Gastroesophageal sphincter (tissue), 3 donors: Measurements from ENCODE around the gene SULT4A1.

Source experiments
- CTCF ChIP-seq, 4 experiments: fragments of 200-600 bp in 2 of 4; fragments of 450-650 bp in 2 of 4; sonication (generic) in 1 of 4; IDR thresholded peaks; one replicate each; pipeline ENCODE4 v1.5.1; 2017 to 2019; ENCODE audit warnings: antibody characterized with exemption in 4 of 4, mild to moderate bottlenecking in 2 of 4, moderate library complexity in 2 of 4
- EP300 ChIP-seq: sonication (generic); formaldehyde crosslinking; IDR thresholded peaks from one replicate; pipeline ENCODE4 v1.6.1; 2017; ENCODE audit warnings: antibody characterized with exemption, mild to moderate bottlenecking
- POLR2A ChIP-seq, 2 donors: fragments of 450-650 bp; IDR thresholded peaks; one replicate each; pipeline ENCODE4 v1.6.1; 2017; ENCODE audit warnings: antibody characterized with exemption in 2 of 2, mild to moderate bottlenecking in 2 of 2, moderate library complexity in 1 of 2

GRCh38 chr22:43817402-43817801 is 44.9 kb downstream of the SULT4A1 start:
- TF ChIP-seq CTCF (IDR thresholded peaks at IDR 0.05) (no peak), POLR2A (IDR thresholded peaks at IDR 0.05) (no peak), EP300 (no peak)
